CD4-positive, alpha-beta T cell treated with Interferon alpha-2 for 1 hour (primary cell): ENCODE measurements around the gene ANO2.

ENCODE experiments used
- DNase-seq, 2 donors: peaks; one replicate each; pipeline ENCODE4 v3.0.0-alpha.2; 2020 to 2022

Gene ANO2

GRCh38 chr12:5524769-5525436, 420.2 kb downstream of the ANO2 start:
- no peak for DNase-seq

- DNase-seq, result no peak
These were observed 420.8 kb downstream of the ANO2 start for GRCh38 chr12:5524116-5524768.

- DNase-seq, result no peak
These were observed 421.5 kb downstream of the ANO2 start for GRCh38 chr12:5523396-5524115.

- DNase-seq, result no peak
These were observed 422.4 kb downstream of the ANO2 start for GRCh38 chr12:5522432-5523335.

GRCh38 chr12:5521456-5522325, 423.4 kb downstream of the ANO2 start:
- DNase-seq, result no peak

GRCh38 chr12:5520831-5521230, 424.2 kb downstream of the ANO2 start:
- DNase-seq, result no peak

- DNase-seq, result no peak
These were observed 425.0 kb downstream of the ANO2 start for GRCh38 chr12:5520037-5520436.

- DNase-seq, result no peak
These were observed 426.3 kb downstream of the ANO2 start for GRCh38 chr12:5518584-5519365.

- DNase-seq, result no peak
These were observed 428.5 kb downstream of the ANO2 start for GRCh38 chr12:5516371-5517241.

- DNase-seq, result no peak
These were observed 429.6 kb downstream of the ANO2 start for GRCh38 chr12:5515458-5515857.

GRCh38 chr12:5514545-5514944, 430.5 kb downstream of the ANO2 start:
- DNase-seq, result no peak

GRCh38 chr12:5514016-5514415, 431.0 kb downstream of the ANO2 start:
- no peak for DNase-seq

- no peak for DNase-seq
These were observed 431.7 kb downstream of the ANO2 start for GRCh38 chr12:5513406-5513805.
